ENCODE data around the gene GJD2. TPM values are rescaled to one million over a fixed set of nuclear protein-coding genes. Genes with fewer than 3 reads are reported as not detected.

GJD2 gene
- total RNA-seq, 1 donor from 2014 or later, result 0.38 TPM

GRCh38 chr15:34732430-34732829, 22.4 kb downstream of the GJD2 start:
- TF ChIP-seq CTCF (IDR thresholded peaks at IDR 0.05; ENCODE audit: unreplicated experiment), result no peak
- no peaks in the 10 kb centered on the region for H3K36me3 Mint-ChIP-seq (ENCODE audit: insufficient read depth)
- no peak overlapping the region for H3K27ac Mint-ChIP-seq
- no peaks in the 10 kb centered on the region for H3K9me3 Mint-ChIP-seq (ENCODE audit: low read depth)
- DNase-seq (ENCODE audit: low spot score, unreplicated experiment), result no peak
- H3K27me3 Mint-ChIP-seq, result peaks cover 3% of the 10 kb centered on the region
- H3K4me1 Mint-ChIP-seq (ENCODE audit: low read depth), result peaks cover 6% of the 10 kb centered on the region
- H3K4me3 Mint-ChIP-seq (ENCODE audit: low read depth), result no peak overlapping the region

GRCh38 chr15:34730701-34731100, 24.1 kb downstream of the GJD2 start:
- H3K4me1 Mint-ChIP-seq (ENCODE audit: low read depth), result no peaks in the 10 kb centered on the region
- no peak for DNase-seq (ENCODE audit: low spot score, unreplicated experiment)
- no peak for TF ChIP-seq CTCF (IDR thresholded peaks at IDR 0.05; ENCODE audit: unreplicated experiment)
- no peaks in the 10 kb centered on the region for H3K36me3 Mint-ChIP-seq (ENCODE audit: insufficient read depth)
- no peaks in the 10 kb centered on the region for H3K9me3 Mint-ChIP-seq (ENCODE audit: low read depth)
- H3K27ac Mint-ChIP-seq, result no peak overlapping the region
- peaks cover 3% of the 10 kb centered on the region for H3K27me3 Mint-ChIP-seq
- H3K4me3 Mint-ChIP-seq (ENCODE audit: low read depth), result no peak overlapping the region

- Mint-ChIP-seq H3K9me3 (ENCODE audit: low read depth) (no peaks in the 10 kb centered on the region), H3K27me3 (no peaks in the 10 kb centered on the region), H3K27ac (no peak overlapping the region), H3K4me3 (ENCODE audit: low read depth) (no peak overlapping the region), H3K36me3 (ENCODE audit: insufficient read depth) (no peaks in the 10 kb centered on the region), H3K4me1 (ENCODE audit: low read depth) (no peaks in the 10 kb centered on the region)
- no peak for DNase-seq (ENCODE audit: low spot score, unreplicated experiment)
- no peak for TF ChIP-seq CTCF (IDR thresholded peaks at IDR 0.05; ENCODE audit: unreplicated experiment)
These were observed 24.9 kb downstream of the GJD2 start for GRCh38 chr15:34729886-34730285.

GRCh38 chr15:34729056-34729455, 25.7 kb downstream of the GJD2 start:
- no peak for DNase-seq (ENCODE audit: low spot score, unreplicated experiment)
- Mint-ChIP-seq H3K4me3 (ENCODE audit: low read depth) (no peak overlapping the region), H3K27ac (no peak overlapping the region), H3K9me3 (ENCODE audit: low read depth) (no peaks in the 10 kb centered on the region), H3K36me3 (ENCODE audit: insufficient read depth) (no peaks in the 10 kb centered on the region), H3K27me3 (peaks cover under 1% of the 10 kb centered on the region), H3K4me1 (ENCODE audit: low read depth) (peaks cover under 1% of the 10 kb centered on the region)
- no peak for TF ChIP-seq CTCF (IDR thresholded peaks at IDR 0.05; ENCODE audit: unreplicated experiment)

- no peak for TF ChIP-seq CTCF (IDR thresholded peaks at IDR 0.05; ENCODE audit: unreplicated experiment)
- Mint-ChIP-seq H3K27me3 (peaks cover 18% of the 10 kb centered on the region), H3K4me3 (ENCODE audit: low read depth) (no peak overlapping the region), H3K36me3 (ENCODE audit: insufficient read depth) (no peaks in the 10 kb centered on the region), H3K4me1 (ENCODE audit: low read depth) (peaks cover 11% of the 10 kb centered on the region), H3K9me3 (ENCODE audit: low read depth) (no peaks in the 10 kb centered on the region), H3K27ac (no peak overlapping the region)
- no peak for DNase-seq (ENCODE audit: low spot score, unreplicated experiment)
These were observed 28.2 kb downstream of the GJD2 start for GRCh38 chr15:34726406-34727100.

All from progenitor cell of endocrine pancreas (in vitro differentiated cells).